BLaER1 treated with 17β-estradiol and CSF1 and Interleukin-3, amounts not matched to agents 10 nM and 100 nM (cell line): ENCODE data around the gene AGAP1.

Experiments
- H3K27ac ChIP-seq, 11 experiments: shearing (Covaris generic); formaldehyde crosslinking; 2 replicates each; pipeline ENCODE4 v1.8.1; 2022
- H3K27me3 ChIP-seq, 11 experiments: shearing (Covaris generic); formaldehyde crosslinking; 2 replicates each; pipeline ENCODE4 v1.8.1; 2022
- H3K36me3 ChIP-seq, 11 experiments: shearing (Covaris generic); formaldehyde crosslinking; 2 replicates each; pipeline ENCODE4 v1.8.1; 2022
- H3K4me1 ChIP-seq, 10 experiments: shearing (Covaris generic); formaldehyde crosslinking; 2 replicates each; pipeline ENCODE4 v1.8.1; 2022
- H3K4me2 ChIP-seq, 11 experiments: shearing (Covaris generic); formaldehyde crosslinking; 2 replicates each; pipeline ENCODE4 v1.8.1; 2022
- H3K4me3 ChIP-seq, 10 experiments: shearing (Covaris generic); formaldehyde crosslinking; 2 replicates each; pipeline ENCODE4 v1.8.1; 2022
- H3K9ac ChIP-seq, 11 experiments: shearing (Covaris generic); formaldehyde crosslinking; 2 replicates each; pipeline ENCODE4 v1.8.1; 2022
- H3K9me3 ChIP-seq, 11 experiments: shearing (Covaris generic); formaldehyde crosslinking; replicated peaks in 1 of 11; 2 replicates each; pipeline ENCODE4 v1.8.1; 2022
- H4K20me1 ChIP-seq, 11 experiments: shearing (Covaris generic); formaldehyde crosslinking; 2 replicates each; pipeline ENCODE4 v1.8.1; 2022
- Cebpa-rat ChIP-seq, 11 experiments: shearing (Covaris generic); IDR thresholded peaks; 2 replicates each; pipeline ENCODE4 v1.8.1; 2022

AGAP1 gene

GRCh38 chr2:235577404-235578330 is 83.8 kb downstream of the AGAP1 start:
- Histone ChIP-seq H3K9me3 (peaks cover 0 to 20% (median 6%) of the 10 kb centered on the region in 11 experiments; a peak in 11 of 22 replicates), H3K4me1 (peaks cover 0 to 32% (median 19%) of the 10 kb centered on the region in 10 experiments; a peak in 16 of 20 replicates), H3K36me3 (no peaks in the 10 kb centered on the region; a peak in 3 of 22 replicates), H3K4me3 (no peak overlapping the region), H3K27ac (no peak overlapping the region), H4K20me1 (peaks cover 15 to 95% (median 58%) of the 10 kb centered on the region in 11 experiments; a peak in 21 of 22 replicates), H3K4me2 (no peak overlapping the region), H3K27me3 (no peaks in the 10 kb centered on the region), H3K9ac (no peak overlapping the region)
- TF ChIP-seq Cebpa-rat (IDR thresholded peaks at IDR 0.05) = no peak

- no peak for TF ChIP-seq Cebpa-rat (IDR thresholded peaks at IDR 0.05)
These were observed 85.3 kb downstream of the AGAP1 start for GRCh38 chr2:235579128-235579527.

GRCh38 chr2:235580426-235581157 is 86.7 kb downstream of the AGAP1 start:
- TF ChIP-seq Cebpa-rat (IDR thresholded peaks at IDR 0.05) = no peak
- Histone ChIP-seq H3K27ac (no peak overlapping the region), H3K36me3 (no peaks in the 10 kb centered on the region; a peak in 3 of 22 replicates), H3K9me3 (peaks cover 0 to 20% (median 6%) of the 10 kb centered on the region in 11 experiments; a peak in 11 of 22 replicates), H3K4me3 (no peak overlapping the region), H3K9ac (no peak overlapping the region), H4K20me1 (peaks cover 18 to 95% (median 71%) of the 10 kb centered on the region in 11 experiments; a peak in 21 of 22 replicates), H3K4me2 (no peak overlapping the region), H3K27me3 (no peaks in the 10 kb centered on the region), H3K4me1 (peaks cover 0 to 33% (median 19%) of the 10 kb centered on the region in 10 experiments; a peak in 16 of 20 replicates)

More at GRCh38 chr2:235579128-235579527, 85.3 kb downstream of the AGAP1 start:
- H3K4me3 ChIP-seq = no peak overlapping the region
- H3K27ac ChIP-seq = no peak overlapping the region
- no peaks in the 10 kb centered on the region for H3K27me3 ChIP-seq
- peaks cover 0 to 33% (median 19%) of the 10 kb centered on the region in 10 experiments; a peak in 16 of 20 replicates for H3K4me1 ChIP-seq
- peaks cover 18 to 95% (median 66%) of the 10 kb centered on the region in 11 experiments; a peak in 21 of 22 replicates for H4K20me1 ChIP-seq
- H3K9me3 ChIP-seq = peaks cover 0 to 20% (median 6%) of the 10 kb centered on the region in 11 experiments; a peak in 11 of 22 replicates
- no peak overlapping the region; a peak in 2 of 22 replicates for H3K4me2 ChIP-seq
- no peaks in the 10 kb centered on the region; a peak in 3 of 22 replicates for H3K36me3 ChIP-seq
- no peak overlapping the region for H3K9ac ChIP-seq

GRCh38 chr2:235582081-235582686 is 88.3 kb downstream of the AGAP1 start:
- peaks cover 14 to 95% (median 73%) of the 10 kb centered on the region in 11 experiments; a peak in 21 of 22 replicates for H4K20me1 ChIP-seq
- H3K27ac ChIP-seq = no peak overlapping the region
- H3K4me1 ChIP-seq = peaks cover 0 to 28% (median 19%) of the 10 kb centered on the region in 10 experiments; a peak in 16 of 20 replicates
- H3K9me3 ChIP-seq = peaks cover 0 to 20% (median 6%) of the 10 kb centered on the region in 11 experiments; a peak in 11 of 22 replicates
- peaks cover 0 to 7% (median 0%) of the 10 kb centered on the region in 11 experiments; a peak in 4 of 22 replicates for H3K36me3 ChIP-seq
- H3K27me3 ChIP-seq = no peaks in the 10 kb centered on the region
- H3K4me2 ChIP-seq = peak overlapping the region in 10 of 11 experiments; percentile 18 to 81 (median 67); a peak in 20 of 22 replicates
- peak in 1 of 11 experiments; percentile 54; a peak in 1 of 22 replicates for TF ChIP-seq Cebpa-rat (IDR thresholded peaks at IDR 0.05)
- H3K9ac ChIP-seq = no peak overlapping the region
- H3K4me3 ChIP-seq = no peak overlapping the region

GRCh38 chr2:235582729-235583128 is 88.9 kb downstream of the AGAP1 start:
- Histone ChIP-seq H3K36me3 (peaks cover 0 to 7% (median 0%) of the 10 kb centered on the region in 11 experiments; a peak in 4 of 22 replicates), H3K4me3 (no peak overlapping the region), H3K9ac (peak overlapping the region in 1 of 11 experiments; percentile 16; a peak in 1 of 22 replicates), H3K4me2 (peak overlapping the region in 9 of 11 experiments; percentile 18 to 81 (median 67); a peak in 16 of 22 replicates), H3K27ac (no peak overlapping the region), H3K27me3 (no peaks in the 10 kb centered on the region), H4K20me1 (peaks cover 14 to 95% (median 73%) of the 10 kb centered on the region in 11 experiments; a peak in 21 of 22 replicates), H3K4me1 (peaks cover 0 to 27% (median 19%) of the 10 kb centered on the region in 10 experiments; a peak in 16 of 20 replicates), H3K9me3 (peaks cover 0 to 20% (median 6%) of the 10 kb centered on the region in 11 experiments; a peak in 11 of 22 replicates)
- no peak for TF ChIP-seq Cebpa-rat (IDR thresholded peaks at IDR 0.05)

GRCh38 chr2:235583144-235583543 is 89.3 kb downstream of the AGAP1 start:
- Histone ChIP-seq H3K4me3 (no peak overlapping the region), H3K9ac (no peak overlapping the region), H3K27ac (no peak overlapping the region), H3K4me1 (peaks cover 0 to 28% (median 19%) of the 10 kb centered on the region in 10 experiments; a peak in 16 of 20 replicates), H3K4me2 (peak overlapping the region in 6 of 11 experiments; percentile 49 to 81 (median 74); a peak in 7 of 22 replicates), H3K27me3 (no peaks in the 10 kb centered on the region), H3K9me3 (peaks cover 0 to 16% (median 6%) of the 10 kb centered on the region in 11 experiments; a peak in 11 of 22 replicates), H3K36me3 (peaks cover 0 to 7% (median 0%) of the 10 kb centered on the region in 11 experiments; a peak in 4 of 22 replicates), H4K20me1 (peaks cover 14 to 95% (median 75%) of the 10 kb centered on the region in 11 experiments; a peak in 21 of 22 replicates)
- no peak for TF ChIP-seq Cebpa-rat (IDR thresholded peaks at IDR 0.05)

- Histone ChIP-seq H3K36me3 (peaks cover 0 to 7% (median 0%) of the 10 kb centered on the region in 11 experiments; a peak in 2 of 22 replicates), H3K4me2 (no peak overlapping the region), H3K4me3 (no peak overlapping the region), H4K20me1 (peaks cover 14 to 95% (median 76%) of the 10 kb centered on the region in 11 experiments; a peak in 21 of 22 replicates), H3K9me3 (peaks cover 0 to 10% (median 3%) of the 10 kb centered on the region in 11 experiments; a peak in 11 of 22 replicates), H3K27ac (no peak overlapping the region), H3K27me3 (no peaks in the 10 kb centered on the region), H3K9ac (no peak overlapping the region), H3K4me1 (peaks cover 0 to 28% (median 17%) of the 10 kb centered on the region in 10 experiments; a peak in 16 of 20 replicates)
- no peak for TF ChIP-seq Cebpa-rat (IDR thresholded peaks at IDR 0.05)
These were observed 90.2 kb downstream of the AGAP1 start for GRCh38 chr2:235583925-235584637.
